Mammary epithelial cell (primary cell): Measurements from ENCODE around the gene RBM8A.

Source experiments
- EZH2 ChIP-seq: IDR thresholded peaks from 2 replicates; pipeline ENCODE4 v1.6.1; 2012; ENCODE audit warnings: low read length, inconsistent platforms, borderline replicate concordance
- TF ChIP-seq, protein P1 (sequence below), 2 donors: IDR thresholded peaks in 1 of 2; conservative IDR thresholded peaks in 1 of 2; 2 replicates each; pipeline ENCODE4 v1.5.1; 2011 to 2012; ENCODE audit warnings: inconsistent platforms in 2 of 2, low read length in 2 of 2, mild to moderate bottlenecking in 2 of 2, control low read depth in 1 of 2, low read depth in 1 of 2; ENCODE audit not compliant: insufficient read depth in 1 of 2; ENCODE audit errors: extremely low read depth in 1 of 2

DNA sequence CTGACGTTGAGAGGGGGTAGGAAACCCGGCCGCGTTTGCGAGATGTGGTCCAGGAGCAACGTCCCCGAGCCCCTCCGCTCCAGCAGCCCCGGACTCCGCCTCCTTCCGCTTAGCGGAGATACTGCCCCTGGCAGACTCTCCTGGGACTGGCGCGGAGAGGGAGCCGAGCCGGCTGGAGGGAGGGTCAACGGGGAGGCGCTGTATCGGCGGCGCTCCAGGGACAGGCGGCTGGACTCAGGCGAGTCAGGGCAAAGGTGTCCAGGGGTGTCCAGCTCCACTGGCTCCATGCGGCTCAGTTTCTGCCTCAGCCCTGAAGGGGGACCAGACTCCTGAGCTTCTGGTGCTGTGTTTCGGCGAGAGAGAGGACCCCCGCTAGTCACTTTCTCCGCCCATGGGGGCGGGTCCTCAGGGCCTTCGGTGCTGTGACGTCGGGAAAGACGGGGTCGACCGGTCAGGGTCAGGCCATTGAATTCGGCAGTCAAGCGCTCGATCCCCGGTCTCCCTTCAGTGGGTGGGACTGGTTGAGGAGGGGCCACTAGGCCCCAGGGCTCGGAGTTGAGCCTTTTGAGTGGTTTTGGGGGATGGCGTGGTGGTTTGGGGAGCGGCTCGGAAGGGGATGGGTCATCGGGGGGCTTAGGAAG is 33.3 kb upstream of the RBM8A start:
- TF ChIP-seq, protein P1, sequence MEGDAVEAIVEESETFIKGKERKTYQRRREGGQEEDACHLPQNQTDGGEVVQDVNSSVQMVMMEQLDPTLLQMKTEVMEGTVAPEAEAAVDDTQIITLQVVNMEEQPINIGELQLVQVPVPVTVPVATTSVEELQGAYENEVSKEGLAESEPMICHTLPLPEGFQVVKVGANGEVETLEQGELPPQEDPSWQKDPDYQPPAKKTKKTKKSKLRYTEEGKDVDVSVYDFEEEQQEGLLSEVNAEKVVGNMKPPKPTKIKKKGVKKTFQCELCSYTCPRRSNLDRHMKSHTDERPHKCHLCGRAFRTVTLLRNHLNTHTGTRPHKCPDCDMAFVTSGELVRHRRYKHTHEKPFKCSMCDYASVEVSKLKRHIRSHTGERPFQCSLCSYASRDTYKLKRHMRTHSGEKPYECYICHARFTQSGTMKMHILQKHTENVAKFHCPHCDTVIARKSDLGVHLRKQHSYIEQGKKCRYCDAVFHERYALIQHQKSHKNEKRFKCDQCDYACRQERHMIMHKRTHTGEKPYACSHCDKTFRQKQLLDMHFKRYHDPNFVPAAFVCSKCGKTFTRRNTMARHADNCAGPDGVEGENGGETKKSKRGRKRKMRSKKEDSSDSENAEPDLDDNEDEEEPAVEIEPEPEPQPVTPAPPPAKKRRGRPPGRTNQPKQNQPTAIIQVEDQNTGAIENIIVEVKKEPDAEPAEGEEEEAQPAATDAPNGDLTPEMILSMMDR (conservative IDR thresholded peaks at IDR 0.05 in 1 of 2, IDR thresholded peaks at IDR 0.05 in 1 of 2; ENCODE audit: extremely low read depth in 1 of 2, insufficient read depth in 1 of 2, low read depth in 1 of 2, low read length in 2 of 2): no peak
- no peak for TF ChIP-seq EZH2
